Astrocyte of the cerebellum (primary cell): ENCODE data around the gene PIGBOS1.

Experiments
- DNase-seq: peaks from one replicate; pipeline ENCODE4 v3.0.0-alpha.2; 2011; ENCODE audit warnings: low read depth
- H3K4me3 ChIP-seq: 2 replicates; pipeline ENCODE4 v1.5.1; 2011; ENCODE audit warnings: mild to moderate bottlenecking, low read depth, low read length, moderate library complexity
- CTCF ChIP-seq: IDR thresholded peaks from 2 replicates; pipeline ENCODE4 v1.5.1; 2012; ENCODE audit warnings: low read length, low read depth, moderate library complexity, mild to moderate bottlenecking; ENCODE audit errors: missing control alignments
- in situ Hi-C: cut with HindIII; loops from 2 replicates; pipeline ENCODE4 v1.10.0; 2017; ENCODE audit warnings: low sequenced_read_pairs

The PIGBOS1 gene, protein sequence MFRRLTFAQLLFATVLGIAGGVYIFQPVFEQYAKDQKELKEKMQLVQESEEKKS

GRCh38 chr15:55318588-55319494, at the start of gene PIGBOS1, which contains the start of gene PIGB:
PIGBOS1 (minus strand) TSS chr15:55319123; CDS start chr15:55317792, 1,331 bp downstream.
PIGB (plus strand) TSS chr15:55319222; CDS start chr15:55319251, 29 bp downstream.
- in situ Hi-C loops: loop anchor here (10.0 kb wide), 1 partner anchor 104 kb away; no protein-coding TSS in a partner anchor
- peak; percentile 71 for DNase-seq
- peak within 1 kb of the TSS; percentile 66 for H3K4me3 ChIP-seq
- TF ChIP-seq CTCF: no peak

DNA sequence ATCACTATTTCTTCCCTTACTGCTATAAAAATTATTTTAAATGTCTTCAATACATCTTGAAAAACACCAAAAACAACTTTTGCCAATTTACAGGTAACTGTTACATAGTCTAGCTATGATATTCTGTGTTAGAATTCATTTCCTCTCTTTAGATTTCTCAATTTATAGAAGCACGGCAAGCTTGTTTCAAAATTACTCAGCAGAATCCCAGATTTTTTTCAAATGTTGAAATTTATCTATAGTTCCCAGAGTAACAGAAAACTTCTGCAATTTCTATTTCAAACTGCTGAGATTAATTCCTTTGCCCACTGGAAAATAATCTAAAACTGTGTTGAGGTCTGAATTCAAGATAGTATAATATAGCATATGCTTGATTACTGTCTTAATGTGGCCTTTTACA, 48.1 kb upstream of the PIGBOS1 start:
- in situ Hi-C loops: no loop called here
- no peak for DNase-seq
- no peak for TF ChIP-seq CTCF
- H3K4me3 ChIP-seq: no peak overlapping the region

GRCh38 chr15:55362641-55363040, 43.7 kb upstream of the PIGBOS1 start:
- TF ChIP-seq CTCF: no peak
- H3K4me3 ChIP-seq: no peak overlapping the region
- in situ Hi-C loops: no loop called here
- DNase-seq: no peak

GRCh38 chr15:55361048-55361447, 42.1 kb upstream of the PIGBOS1 start:
- no peak overlapping the region for H3K4me3 ChIP-seq
- DNase-seq: no peak
- in situ Hi-C loops: no loop called here
- TF ChIP-seq CTCF: no peak

GRCh38 chr15:55360256-55360655, 41.3 kb upstream of the PIGBOS1 start:
- TF ChIP-seq CTCF: no peak
- in situ Hi-C loops: no loop called here
- DNase-seq: no peak
- H3K4me3 ChIP-seq: no peak overlapping the region

GRCh38 chr15:55358471-55358870, 39.5 kb upstream of the PIGBOS1 start:
- in situ Hi-C loops: no loop called here
- no peak overlapping the region for H3K4me3 ChIP-seq
- no peak for DNase-seq
- no peak for TF ChIP-seq CTCF
